ENCODE measurements around the gene SPNS2.

The SPNS2 gene

GRCh38 chr17:4539025-4539424, 40.3 kb downstream of the SPNS2 start:
- DNase-seq = no peak

- no peak for DNase-seq
Observed at GRCh38 chr17:4539576-4540223, 41.0 kb downstream of the SPNS2 start.

GRCh38 chr17:4540224-4540651, 41.6 kb downstream of the SPNS2 start:
- no peak for DNase-seq

- no peak for DNase-seq
Observed at GRCh38 chr17:4540687-4541327, 42.1 kb downstream of the SPNS2 start.

GRCh38 chr17:4541328-4542002, 42.8 kb downstream of the SPNS2 start:
- no peak for DNase-seq

DNA sequence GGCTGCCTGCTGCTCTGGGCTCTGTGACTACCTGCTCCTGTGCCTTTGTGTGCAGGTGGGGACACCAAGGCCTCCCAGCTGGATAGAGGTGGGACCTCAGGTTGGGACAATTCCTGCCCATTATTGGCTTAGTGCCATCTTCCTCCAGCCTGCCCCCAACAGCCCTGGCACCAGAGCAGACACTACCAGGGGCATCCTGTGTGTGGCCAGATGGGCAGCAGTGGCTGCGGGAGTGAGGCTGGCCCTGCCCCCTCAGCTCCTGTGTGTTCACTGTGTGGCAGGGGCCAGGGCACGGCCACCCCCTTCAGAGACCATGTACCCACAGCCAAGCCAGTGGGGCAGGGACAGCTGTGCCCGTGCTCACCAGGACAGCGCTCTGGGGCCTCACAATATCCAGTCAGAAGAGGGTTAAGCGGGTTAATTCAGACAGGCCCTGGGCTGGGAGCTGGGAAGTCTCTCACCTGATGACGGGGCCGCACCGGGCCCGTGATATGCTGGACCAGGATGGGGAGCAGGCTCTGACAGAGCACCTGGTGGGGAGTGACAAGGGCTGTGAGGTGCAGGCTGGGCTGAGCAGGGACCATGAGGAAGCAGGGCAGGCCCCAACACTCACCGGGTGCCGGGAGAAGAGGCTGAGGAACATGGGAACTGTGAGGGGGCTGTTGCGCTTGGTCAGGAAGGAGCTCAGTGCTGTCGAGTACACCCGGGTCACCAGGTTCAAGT, 43.5 kb downstream of the SPNS2 start:
- DNase-seq = no peak

- no peak for DNase-seq
Observed at GRCh38 chr17:4542726-4543191, 44.1 kb downstream of the SPNS2 start.

- DNase-seq = no peak
Observed at GRCh38 chr17:4543557-4544026, 44.9 kb downstream of the SPNS2 start.

DNA sequence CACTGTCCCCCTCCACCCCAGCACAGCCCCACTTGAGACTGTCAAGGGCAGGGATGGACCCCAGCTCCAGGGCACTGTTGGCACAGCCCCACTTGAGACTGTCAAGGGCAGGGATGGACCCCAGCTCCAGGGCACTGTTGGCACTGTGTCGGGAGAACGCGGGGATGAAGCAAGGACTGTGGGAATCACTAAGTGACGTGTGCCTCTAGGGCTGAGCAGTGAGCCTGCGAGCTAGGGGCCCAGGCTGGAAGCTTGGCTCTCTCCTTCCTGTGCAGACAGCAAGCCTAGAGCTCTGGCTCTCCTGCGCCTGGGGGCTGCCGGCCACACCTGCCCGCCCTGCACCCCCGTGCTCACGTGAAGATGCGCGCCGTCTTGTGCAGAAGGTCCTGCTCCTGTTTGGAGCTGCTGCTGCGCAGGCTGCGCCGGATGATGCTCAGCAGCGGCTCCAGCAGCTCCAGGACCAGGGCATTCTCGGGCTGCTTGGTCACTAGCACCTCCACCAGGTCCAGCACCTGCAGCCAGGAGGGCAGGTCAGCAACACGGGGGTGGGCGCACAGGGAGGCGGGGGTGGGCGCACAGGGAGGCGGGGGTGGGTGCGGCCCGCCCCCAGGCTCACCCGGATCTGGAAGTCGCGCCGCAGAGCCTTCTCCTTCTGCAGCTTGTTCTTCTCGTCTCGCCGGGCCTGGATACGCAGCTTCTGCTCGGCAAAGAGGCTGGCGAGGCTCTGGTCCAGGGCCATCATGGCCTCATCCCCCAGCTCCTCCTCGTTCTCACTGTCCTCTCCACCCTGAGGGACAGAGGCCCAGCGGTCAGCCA, 45.7 kb downstream of the SPNS2 start:
- no peak for DNase-seq

GRCh38 chr17:4544951-4545216, 46.2 kb downstream of the SPNS2 start:
- DNase-seq = peak in 1 of 2 experiments; percentile 13

GRCh38 chr17:4545217-4545951, 46.7 kb downstream of the SPNS2 start:
- no peak for DNase-seq

GRCh38 chr17:4547118-4547906, 48.6 kb downstream of the SPNS2 start:
- no peak for DNase-seq

- no peak for DNase-seq
Observed at GRCh38 chr17:4548061-4548461, 49.4 kb downstream of the SPNS2 start.

- DNase-seq = no peak
Observed at GRCh38 chr17:4548721-4549531, 50.2 kb downstream of the SPNS2 start.

DNA sequence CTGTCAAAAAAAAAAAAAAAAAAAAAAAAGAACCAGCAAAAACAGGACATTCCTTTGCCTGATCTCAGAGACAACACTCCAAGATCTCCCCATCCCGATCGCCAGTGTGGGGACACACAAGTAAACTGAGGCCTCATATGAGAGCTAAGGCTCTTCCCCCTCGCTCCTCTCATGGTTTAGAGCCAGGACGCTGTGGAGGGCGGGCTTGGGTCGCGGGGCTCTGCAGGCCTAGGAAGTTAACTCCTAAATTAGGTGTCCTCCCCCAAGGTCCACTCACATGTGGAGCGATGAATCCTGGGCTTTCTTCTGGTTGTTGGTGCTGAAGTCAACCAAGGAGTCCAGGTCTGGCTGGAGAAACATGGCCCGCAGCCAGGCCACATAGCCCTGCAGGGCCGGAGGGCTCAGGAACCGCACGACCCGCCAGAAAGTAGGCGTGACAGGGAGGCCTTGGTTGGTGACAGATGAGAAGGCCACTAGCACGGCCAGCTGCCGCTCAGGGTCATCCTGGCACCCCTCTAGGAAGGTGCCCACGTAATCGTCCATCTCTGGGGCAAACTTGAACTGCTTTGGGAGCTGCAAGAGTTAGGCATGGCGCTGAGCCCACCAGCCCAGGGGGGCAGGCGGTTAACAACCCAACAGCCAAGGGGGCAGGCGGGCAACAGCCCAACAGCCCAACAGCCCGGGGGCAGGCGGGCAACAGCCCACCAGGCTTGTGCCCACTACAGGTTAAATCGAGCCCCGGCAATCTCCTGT, 51.3 kb downstream of the SPNS2 start:
- no peak for DNase-seq

- no peak for DNase-seq
Observed at GRCh38 chr17:4550534-4551039, 51.9 kb downstream of the SPNS2 start.

DNA sequence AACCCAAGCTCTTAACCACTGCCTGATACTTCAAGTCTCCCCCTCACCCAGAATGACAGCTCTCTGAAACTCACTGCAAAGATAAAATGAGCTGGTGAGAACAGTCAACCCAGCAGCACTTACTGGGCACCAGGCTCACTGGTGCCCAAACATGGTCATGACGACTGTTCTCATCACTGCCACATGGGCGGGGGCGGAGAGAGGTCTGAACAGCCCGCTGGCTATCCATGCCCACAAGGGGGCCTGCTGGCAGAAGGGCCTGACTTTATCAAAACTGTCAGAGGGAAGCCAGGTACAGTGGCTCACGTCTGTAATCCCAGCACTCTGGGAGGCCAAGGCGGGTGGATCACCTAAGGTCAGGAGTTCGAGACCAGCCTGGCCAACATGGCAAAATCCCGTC, 52.5 kb downstream of the SPNS2 start:
- no peak for DNase-seq

GRCh38 chr17:4551796-4552525, 53.3 kb downstream of the SPNS2 start:
- no peak for DNase-seq

Data from cerebellar nuclear complex (tissue), 1 donor.